Parathyroid adenoma (tissue), 2 donors: ENCODE measurements around the gene CREB3.

Source experiments
- H2AFZ ChIP-seq: fragments of 300-600 bp; sonication (generic); one replicate; pipeline ENCODE4 v1.7.0; 2017; ENCODE audit warnings: antibody characterized with exemption, mild to moderate bottlenecking
- H3K27ac ChIP-seq: fragments of 300-600 bp; sonication (generic); one replicate; pipeline ENCODE4 v1.7.0; 2017
- H3K27me3 ChIP-seq: fragments of 300-600 bp; sonication (generic); one replicate; pipeline ENCODE4 v1.7.0; 2017; ENCODE audit warnings: low read length; ENCODE audit not compliant: control insufficient read depth, insufficient read depth
- H3K36me3 ChIP-seq: fragments of 300-600 bp; sonication (generic); one replicate; pipeline ENCODE4 v1.7.0; 2017; ENCODE audit warnings: low read length; ENCODE audit not compliant: control insufficient read depth, insufficient read depth
- H3K4me1 ChIP-seq: fragments of 300-600 bp; sonication (generic); one replicate; pipeline ENCODE4 v1.7.0; 2017; ENCODE audit warnings: control low read depth
- H3K4me2 ChIP-seq: fragments of 300-600 bp; sonication (generic); one replicate; pipeline ENCODE4 v1.7.0; 2017; ENCODE audit warnings: low read length
- H3K4me3 ChIP-seq: fragments of 300-600 bp; sonication (generic); one replicate; pipeline ENCODE4 v1.7.0; 2017; ENCODE audit warnings: low read depth, low read length
- H3K79me2 ChIP-seq: fragments of 300-600 bp; sonication (generic); one replicate; pipeline ENCODE4 v1.7.0; 2017; ENCODE audit warnings: control low read depth
- H3K9ac ChIP-seq: fragments of 300-600 bp; sonication (generic); one replicate; pipeline ENCODE4 v1.7.0; 2017; ENCODE audit warnings: mild to moderate bottlenecking
- H3K9me3 ChIP-seq: fragments of 300-600 bp; sonication (generic); one replicate; pipeline ENCODE4 v1.7.0; 2017; ENCODE audit warnings: low read length; ENCODE audit not compliant: control insufficient read depth
- TF ChIP-seq, protein P1 (sequence below): fragments of 300-600 bp; sonication (generic); IDR thresholded peaks from one replicate; pipeline ENCODE4 v1.7.0; 2017; ENCODE audit warnings: antibody characterized with exemption, mild to moderate bottlenecking
- donor health status: primary hyperparathyroidism.

CREB3 gene

DNA sequence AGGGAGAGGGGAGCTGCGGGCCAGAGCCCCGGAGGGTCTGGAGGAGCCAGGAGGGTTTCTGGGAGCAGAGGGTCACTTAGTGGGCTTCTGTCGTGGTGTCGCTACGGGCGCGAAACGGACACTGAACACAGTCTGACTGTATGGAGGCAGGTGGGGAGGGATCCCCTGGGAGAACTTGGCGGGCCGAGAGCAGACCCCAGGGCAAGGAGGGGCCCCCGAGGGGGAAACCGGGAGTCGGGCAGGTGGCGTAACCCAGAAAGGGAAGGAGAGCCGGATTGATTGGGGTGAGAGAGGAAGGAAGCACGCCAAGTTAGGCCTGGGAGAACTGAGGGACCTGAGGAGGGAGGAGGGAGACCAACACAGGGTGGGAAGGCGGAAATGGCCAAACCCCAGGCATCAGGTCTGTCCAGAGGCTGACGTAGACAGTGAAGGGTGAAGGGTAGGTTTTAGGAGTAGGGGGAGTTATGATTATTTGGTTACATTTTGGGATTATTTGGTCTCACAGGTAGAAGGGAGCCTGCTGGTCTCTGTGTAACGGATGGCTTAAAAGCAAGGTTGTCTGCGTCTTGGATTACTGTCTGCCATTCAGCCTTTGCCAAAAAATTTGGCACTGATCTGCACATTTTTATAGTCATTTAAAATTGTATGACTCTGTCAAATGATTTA, 24.9 kb downstream of the CREB3 start:
- Histone ChIP-seq H3K27ac (peak overlapping the region; percentile 83), H3K4me2 (peak overlapping the region; percentile 96), H3K9me3 (no peaks in the 10 kb centered on the region), H3K27me3 (no peaks in the 10 kb centered on the region), H3K79me2 (no peaks in the 10 kb centered on the region), H3K36me3 (no peaks in the 10 kb centered on the region), H3K4me3 (peak overlapping the region; percentile 72), H3K9ac (peak overlapping the region; percentile 19), H3K4me1 (no peaks in the 10 kb centered on the region), H2AFZ (peak overlapping the region; percentile 65)
- TF ChIP-seq, protein P1, sequence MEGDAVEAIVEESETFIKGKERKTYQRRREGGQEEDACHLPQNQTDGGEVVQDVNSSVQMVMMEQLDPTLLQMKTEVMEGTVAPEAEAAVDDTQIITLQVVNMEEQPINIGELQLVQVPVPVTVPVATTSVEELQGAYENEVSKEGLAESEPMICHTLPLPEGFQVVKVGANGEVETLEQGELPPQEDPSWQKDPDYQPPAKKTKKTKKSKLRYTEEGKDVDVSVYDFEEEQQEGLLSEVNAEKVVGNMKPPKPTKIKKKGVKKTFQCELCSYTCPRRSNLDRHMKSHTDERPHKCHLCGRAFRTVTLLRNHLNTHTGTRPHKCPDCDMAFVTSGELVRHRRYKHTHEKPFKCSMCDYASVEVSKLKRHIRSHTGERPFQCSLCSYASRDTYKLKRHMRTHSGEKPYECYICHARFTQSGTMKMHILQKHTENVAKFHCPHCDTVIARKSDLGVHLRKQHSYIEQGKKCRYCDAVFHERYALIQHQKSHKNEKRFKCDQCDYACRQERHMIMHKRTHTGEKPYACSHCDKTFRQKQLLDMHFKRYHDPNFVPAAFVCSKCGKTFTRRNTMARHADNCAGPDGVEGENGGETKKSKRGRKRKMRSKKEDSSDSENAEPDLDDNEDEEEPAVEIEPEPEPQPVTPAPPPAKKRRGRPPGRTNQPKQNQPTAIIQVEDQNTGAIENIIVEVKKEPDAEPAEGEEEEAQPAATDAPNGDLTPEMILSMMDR = no peak

- TF ChIP-seq, protein P1 = no peak
- H3K4me1 ChIP-seq = no peaks in the 10 kb centered on the region
- no peaks in the 10 kb centered on the region for H3K27me3 ChIP-seq
- no peaks in the 10 kb centered on the region for H3K79me2 ChIP-seq
- no peak overlapping the region for H3K27ac ChIP-seq
- H2AFZ ChIP-seq = no peak overlapping the region
- no peaks in the 10 kb centered on the region for H3K9me3 ChIP-seq
- peak overlapping the region; percentile 96 for H3K4me2 ChIP-seq
- no peak overlapping the region for H3K9ac ChIP-seq
- peak overlapping the region; percentile 72 for H3K4me3 ChIP-seq
- no peaks in the 10 kb centered on the region for H3K36me3 ChIP-seq
Observed at GRCh38 chr9:35757892-35758275, 25.4 kb downstream of the CREB3 start.

DNA sequence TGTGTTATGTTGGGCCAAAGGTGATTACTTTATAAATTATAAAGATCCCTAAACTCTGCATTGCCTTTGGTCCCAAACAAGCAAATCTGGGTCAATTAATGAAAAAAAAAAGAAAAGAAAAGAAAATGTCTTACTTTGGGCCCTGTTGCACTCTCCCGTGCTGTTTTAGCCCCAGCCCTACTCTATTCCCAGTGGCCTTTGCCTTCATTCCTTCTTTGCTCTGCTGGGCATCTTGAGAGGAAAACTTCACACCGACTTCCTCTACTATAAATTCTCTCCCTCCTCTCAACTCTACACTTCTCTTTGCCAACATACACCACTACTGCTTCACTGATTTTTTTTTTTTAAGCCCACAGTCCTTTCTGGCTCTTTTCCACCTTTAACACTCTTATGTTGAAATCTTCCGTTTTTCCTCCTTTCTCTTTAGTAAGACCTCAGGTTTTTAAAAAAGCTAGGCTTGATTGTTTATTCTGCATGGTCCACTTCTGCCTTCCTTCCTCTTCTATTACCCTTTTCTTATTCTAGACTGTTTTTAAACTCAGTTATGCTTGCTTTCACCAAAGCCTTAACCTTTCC, 26.1 kb downstream of the CREB3 start:
- Histone ChIP-seq H3K9ac (no peak overlapping the region), H3K4me3 (no peak overlapping the region), H3K27ac (no peak overlapping the region), H3K79me2 (no peaks in the 10 kb centered on the region), H3K4me1 (no peaks in the 10 kb centered on the region), H2AFZ (no peak overlapping the region), H3K4me2 (no peak overlapping the region), H3K9me3 (no peaks in the 10 kb centered on the region), H3K27me3 (no peaks in the 10 kb centered on the region), H3K36me3 (no peaks in the 10 kb centered on the region)
- TF ChIP-seq, protein P1 = no peak

DNA sequence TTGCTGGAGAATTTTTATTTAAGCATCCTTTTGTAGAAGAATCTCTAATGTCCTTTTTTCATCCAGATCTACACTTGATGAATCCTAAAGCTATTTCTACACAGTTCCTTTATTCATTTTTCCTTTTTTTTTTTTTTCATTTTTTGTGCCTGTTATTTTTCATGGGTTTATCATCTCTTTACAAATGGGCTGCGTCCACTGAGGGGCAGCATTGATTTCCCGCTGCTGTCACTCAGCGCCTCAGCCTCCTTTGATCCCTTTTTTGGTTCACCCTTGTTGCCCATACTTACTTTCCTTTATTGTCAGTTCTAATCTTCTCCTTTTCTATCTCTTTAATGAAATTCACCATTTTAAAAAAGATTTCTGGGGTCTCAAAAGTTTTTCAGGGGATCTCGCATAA, 27.3 kb downstream of the CREB3 start:
- H3K4me1 ChIP-seq = no peaks in the 10 kb centered on the region

More for the DNA sequence above, 27.3 kb downstream of the CREB3 start:
- Histone ChIP-seq H3K9me3 (no peaks in the 10 kb centered on the region), H3K4me2 (no peak overlapping the region), H2AFZ (no peak overlapping the region), H3K4me3 (no peak overlapping the region), H3K27me3 (no peaks in the 10 kb centered on the region), H3K36me3 (no peaks in the 10 kb centered on the region), H3K27ac (no peak overlapping the region), H3K79me2 (no peaks in the 10 kb centered on the region), H3K9ac (no peak overlapping the region)
- TF ChIP-seq, protein P1 = no peak
